Measurements from ENCODE around the gene PLD2.
"Not testable (repeated sequence)": the region's sequence is repeated elsewhere in the genome, so short reads cannot be mapped to it uniquely, and the experiment has no call there.

The PLD2 gene

GRCh38 chr17:4795168-4795567 is 11.8 kb upstream of the PLD2 start:
- DNase-seq = no peak

DNA sequence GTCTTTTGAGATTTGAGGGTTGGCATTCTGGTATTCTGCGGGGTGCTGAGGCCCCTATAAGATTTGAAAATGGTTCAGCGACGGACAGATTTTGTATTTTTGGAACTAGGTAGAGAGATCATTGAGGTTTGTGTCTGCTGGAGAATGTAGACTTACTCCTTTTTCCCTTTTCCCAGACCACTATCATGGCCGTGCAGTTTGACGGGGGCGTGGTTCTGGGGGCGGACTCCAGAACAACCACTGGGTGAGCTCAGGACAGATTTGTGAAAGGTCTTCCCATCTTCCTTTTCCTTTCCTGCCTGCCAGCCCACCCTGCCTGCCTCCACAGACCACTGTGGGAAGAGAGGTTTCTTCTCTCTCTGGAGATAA is 10.4 kb upstream of the PLD2 start:
- peak; percentile 24 for DNase-seq

GRCh38 chr17:4800462-4801196 is 6.3 kb upstream of the PLD2 start:
- DNase-seq = no peak

DNA sequence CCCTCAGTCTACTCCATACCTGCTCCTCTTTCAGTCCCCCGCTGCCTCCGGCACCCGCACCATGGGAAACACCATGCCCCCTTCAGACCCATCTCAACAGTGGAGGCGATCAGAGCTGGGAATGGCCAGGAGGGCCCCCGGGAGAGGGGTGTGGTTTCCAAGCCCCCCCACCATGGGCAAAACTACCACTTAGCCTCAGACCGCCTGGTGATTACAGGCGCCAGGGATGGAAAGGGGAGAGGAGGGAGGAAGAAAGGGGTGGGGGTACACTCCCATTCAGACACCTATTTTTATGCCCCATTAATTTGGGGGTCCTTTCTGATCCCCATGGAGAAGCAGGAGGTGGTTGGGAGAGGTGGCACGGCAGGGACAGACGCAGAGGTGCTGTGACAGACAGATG is 4.7 kb upstream of the PLD2 start, which contains the start of gene C17orf114:
Gene C17orf114, minus strand, starts transcription at position 101 of the 400 bp plus-strand sequence.
- DNase-seq = no peak

- DNase-seq = no peak
These were observed 536 bp upstream of the PLD2 start for GRCh38 chr17:4806456-4806776.

DNA sequence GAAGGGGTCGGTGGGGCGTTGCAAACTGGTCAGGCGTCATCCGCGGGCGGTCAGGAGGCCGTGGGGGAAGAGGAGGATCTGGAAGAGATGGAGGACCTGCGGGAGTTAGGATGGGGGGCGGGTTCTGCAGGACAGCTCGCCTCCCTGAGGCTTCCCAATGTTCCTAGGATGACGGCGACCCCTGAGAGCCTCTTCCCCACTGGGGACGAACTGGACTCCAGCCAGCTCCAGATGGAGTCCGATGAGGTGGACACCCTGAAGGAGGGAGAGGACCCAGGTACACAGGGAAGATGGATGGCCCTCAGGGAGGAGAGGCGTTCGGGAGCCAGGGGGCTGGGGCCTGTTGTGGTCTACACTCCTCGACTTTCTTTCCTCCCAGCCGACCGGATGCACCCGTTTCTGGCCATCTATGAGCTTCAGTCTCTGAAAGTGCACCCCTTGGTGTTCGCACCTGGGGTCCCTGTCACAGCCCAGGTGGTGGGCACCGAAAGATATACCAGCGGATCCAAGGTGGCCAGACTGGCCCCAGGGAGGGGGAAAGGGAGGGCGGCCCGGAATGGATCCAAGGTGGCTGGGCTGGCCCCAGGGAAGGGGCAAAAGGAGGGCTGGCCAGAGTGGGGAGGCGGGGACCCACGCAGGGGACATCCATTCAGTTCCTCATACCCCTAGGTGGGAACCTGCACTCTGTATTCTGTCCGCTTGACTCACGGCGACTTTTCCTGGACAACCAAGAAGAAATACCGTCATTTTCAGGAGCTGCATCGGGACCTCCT is 839 bp downstream of the PLD2 start:
- no peak for DNase-seq

DNA sequence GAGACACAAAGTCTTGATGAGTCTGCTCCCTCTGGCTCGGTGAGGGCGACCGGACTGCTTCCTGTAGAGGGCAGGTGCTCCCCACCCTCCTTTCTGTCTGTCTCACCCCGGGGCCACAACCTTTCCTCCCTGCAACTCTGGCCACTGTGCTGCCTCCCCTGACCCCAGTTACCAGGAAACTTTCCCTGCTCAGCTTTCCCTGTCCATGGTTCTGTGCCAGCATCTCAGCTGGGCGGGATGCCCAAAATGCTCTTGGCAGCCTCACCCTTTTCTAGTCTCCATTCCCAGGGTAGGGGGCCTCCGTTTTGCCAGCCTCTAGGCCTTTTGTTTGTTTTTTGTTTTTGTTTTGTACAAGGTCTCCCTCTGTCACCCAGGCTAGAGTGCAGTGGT is 1.4 kb downstream of the PLD2 start:
- DNase-seq = no peak

DNA sequence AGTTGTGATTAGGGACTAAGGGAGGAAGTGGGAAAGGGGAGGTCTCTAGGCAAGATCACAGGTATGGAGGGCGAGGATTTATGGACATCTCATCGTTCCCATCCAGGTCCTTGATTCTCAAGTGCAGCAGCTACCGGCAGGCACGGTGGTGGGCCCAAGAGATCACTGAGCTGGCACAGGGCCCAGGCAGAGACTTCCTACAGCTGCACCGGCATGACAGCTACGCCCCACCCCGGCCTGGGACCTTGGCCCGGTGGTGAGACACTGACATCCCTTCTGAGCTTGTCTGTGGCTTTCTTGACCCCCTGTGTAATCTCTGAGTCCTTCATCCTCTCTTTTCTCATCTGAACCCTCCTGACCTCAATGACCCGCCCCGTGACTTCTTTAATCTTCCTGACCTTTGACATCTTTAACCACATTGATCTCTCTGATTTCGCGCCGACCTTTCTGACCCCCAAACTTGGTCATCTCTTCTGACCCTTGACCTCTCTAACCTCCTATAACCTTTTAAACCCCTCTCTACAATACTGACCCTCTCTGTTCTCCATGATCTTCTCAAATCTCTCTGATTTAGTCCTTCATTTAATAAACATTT is 3.8 kb downstream of the PLD2 start:
- DNase-seq = no peak

- DNase-seq = no peak
These were observed 4.5 kb downstream of the PLD2 start for GRCh38 chr17:4811471-4811870.

- DNase-seq = no peak
These were observed 5.7 kb downstream of the PLD2 start for GRCh38 chr17:4812690-4813089.

DNA sequence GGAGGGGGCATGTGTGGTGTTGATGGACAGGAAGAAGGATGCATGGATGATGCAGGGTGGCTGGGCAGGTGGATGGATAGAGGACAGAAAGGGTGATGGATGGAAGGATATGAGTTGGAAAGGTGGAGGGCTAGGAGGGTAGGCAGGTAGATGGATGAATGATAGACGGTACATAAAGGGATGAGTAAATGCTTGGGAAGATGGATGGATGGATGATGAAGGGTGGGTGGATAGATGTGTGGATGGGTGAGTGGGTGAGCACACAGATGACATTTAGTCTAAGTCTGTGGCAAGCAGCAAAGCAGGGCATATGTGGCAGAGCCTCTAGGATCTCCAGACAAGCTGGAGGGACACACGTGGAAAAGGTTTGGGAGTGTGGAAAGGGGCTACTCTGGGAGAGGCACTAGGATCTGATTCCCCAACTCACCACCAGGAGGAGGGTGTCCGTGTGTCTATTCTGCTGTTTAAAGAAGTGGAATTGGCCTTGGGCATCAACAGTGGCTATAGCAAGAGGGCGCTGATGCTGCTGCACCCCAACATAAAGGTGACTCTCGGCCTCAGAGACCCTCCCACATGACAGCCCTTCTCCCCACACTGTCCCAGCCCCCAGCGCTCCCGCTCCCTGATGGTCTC is 8.2 kb downstream of the PLD2 start:
- no peak for DNase-seq

DNA sequence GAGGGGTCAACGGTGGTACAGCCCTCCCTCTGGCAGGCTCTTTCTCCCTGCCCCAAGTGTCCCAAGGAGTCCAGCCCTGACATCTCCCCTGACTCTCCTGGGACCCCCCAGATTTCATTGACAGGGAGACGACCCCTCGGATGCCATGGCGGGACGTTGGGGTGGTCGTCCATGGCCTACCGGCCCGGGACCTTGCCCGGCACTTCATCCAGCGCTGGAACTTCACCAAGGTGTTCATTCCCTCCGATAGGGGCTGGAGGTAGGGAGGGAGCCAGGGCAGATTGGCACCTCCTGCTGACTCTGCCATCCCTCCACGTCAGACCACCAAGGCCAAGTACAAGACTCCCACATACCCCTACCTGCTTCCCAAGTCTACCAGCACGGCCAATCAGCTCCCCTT is 9.9 kb downstream of the PLD2 start:
- DNase-seq = no peak

DNA sequence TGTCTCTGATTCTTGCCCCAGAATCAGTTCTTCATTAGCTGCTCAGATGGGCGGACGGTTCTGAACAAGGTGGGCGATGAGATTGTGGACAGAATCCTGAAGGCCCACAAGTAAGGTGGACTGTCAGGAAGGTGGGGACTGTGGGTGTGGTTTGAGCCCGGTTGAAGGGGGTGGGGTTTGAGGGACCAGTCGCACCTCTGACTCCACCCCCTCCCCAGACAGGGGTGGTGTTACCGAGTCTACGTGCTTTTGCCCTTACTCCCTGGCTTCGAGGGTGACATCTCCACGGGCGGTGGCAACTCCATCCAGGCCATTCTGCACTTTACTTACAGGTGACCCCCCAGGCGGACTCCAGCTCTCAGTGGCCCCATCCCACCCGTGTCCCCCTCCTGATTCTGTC is 11.3 kb downstream of the PLD2 start:
- no peak for DNase-seq

GRCh38 chr17:4822835-4823234 is 15.9 kb downstream of the PLD2 start:
- no peak for DNase-seq

GRCh38 chr17:4823373-4824089 is 16.6 kb downstream of the PLD2 start:
- no peak for DNase-seq

DNA sequence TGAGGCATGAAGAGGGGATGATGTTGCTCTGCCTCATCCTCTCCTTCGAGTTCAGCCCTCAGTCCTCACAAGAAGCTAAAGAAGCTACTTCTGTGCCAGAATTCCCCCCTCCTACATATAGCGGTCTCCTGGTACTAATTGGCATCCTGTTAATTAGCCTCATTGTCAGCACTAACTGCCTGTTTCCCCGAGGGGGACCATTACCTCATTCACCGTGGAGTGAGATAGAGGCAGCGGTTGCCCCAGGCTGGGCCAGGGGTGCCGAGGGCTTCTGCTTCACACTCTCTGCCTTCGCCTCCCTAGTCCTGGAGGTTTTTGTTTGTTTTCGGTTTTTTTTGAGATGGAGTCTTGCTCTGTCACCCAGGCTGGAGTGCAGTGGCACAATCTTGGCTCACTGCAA is 20.4 kb downstream of the PLD2 start:
- DNase-seq = no peak

DNA sequence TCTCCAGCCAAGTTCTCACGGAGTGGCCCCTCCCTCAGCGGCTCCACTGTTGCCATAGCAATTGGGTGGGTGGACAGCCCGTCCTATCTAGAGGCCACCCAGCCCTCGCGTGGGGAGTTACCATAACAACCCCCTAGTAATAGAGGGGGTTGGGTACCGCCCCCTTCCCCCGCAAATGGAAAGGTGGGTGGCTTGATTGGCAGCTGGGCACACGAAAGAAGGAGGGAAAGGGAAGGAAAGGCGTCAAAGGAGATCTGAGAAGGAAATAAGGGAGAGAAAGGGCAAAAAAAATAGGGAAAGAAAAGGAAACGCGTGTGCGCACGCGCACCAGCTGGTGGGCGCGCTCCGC is 25.9 kb downstream of the PLD2 start:
- DNase-seq = not testable (repeated sequence)

DNA sequence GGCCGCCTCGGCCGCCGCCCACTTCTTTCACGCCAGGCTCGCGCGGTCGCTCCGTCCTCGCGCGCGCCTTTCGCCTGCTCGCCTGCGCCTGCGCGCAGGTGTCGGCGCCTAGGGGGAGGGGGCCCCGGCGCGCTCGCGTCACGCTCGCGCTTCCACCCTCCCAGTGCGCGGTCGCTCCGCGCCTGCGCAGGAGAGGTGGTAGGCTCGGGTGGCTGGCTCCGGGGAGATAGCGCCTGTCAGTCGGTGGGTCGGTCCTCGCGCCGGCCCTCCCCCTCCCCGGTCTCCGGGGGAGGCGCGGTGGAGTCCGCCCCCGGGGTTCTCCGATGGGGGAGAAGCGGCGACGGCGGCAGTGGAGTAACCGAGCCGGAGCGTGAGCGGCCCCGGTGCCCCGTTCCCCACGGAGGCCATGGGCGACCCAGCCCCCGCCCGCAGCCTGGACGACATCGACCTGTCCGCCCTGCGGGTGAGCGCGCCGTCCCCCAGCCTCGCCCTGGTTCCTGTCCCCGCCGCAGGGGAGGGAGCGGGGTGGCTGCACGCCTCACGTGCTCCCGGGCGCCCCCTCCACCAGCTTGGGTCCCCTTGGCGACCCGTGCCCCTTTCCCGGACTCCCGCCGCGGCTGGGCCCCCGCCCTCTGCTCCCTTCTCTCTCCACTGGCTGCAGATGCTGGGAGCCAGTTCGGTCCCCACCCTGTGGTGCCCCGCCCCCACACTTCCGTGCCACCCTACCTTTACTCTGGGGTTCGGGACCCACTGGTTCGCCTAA is 26.4 kb downstream of the PLD2 start, which contains the start of gene MINK1:
Gene MINK1, plus strand, starts transcription at position 163 of the 763 bp plus-strand sequence. Its CDS starts 244 bp downstream, at position 407.
- peak; percentile 97 for DNase-seq

- peak; percentile 25 for DNase-seq
These were observed 27.2 kb downstream of the PLD2 start for GRCh38 chr17:4833941-4834680.

- no peak for DNase-seq
These were observed 27.7 kb downstream of the PLD2 start for GRCh38 chr17:4834681-4835020.

DNA sequence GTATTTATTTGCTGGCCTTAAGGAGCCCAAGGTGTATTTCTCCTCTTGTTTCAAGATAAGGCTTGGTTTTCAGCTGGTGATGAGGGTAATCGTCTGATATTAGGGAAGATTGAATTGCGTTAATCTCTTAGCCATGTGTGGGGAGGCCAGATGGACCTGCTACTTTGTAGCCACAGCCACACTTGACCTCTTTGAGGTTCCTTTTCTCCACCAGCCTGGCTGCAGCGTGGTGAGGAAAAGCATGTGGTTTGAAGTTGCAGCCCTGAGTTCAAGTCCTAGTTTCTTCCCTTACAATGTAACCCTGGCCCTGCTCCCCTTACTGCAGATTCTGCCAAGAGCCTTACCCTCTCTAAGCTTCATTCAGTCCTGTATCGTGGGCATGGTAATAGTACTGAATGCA is 29.3 kb downstream of the PLD2 start:
- no peak for DNase-seq
